PC-9 (cell line): ENCODE measurements around the gene CCL19. TPM values are rescaled to one million over a fixed set of nuclear protein-coding genes. Genes with fewer than 3 reads are reported as not detected.
A peak's percentile ranks its signal among the peaks of the same experiment; 100 is the strongest.

ENCODE experiments used
- BruUV-seq: library from RNA; stranded (reverse); fragments of 400-500 nt; replicated peaks from 2 replicates; lab custom pipeline; 2021; lab: Mats Ljungman, UMichigan
- CTCF ChIA-PET: fragments of 300-600 bp; sonication (Branson Sonifier 250); formaldehyde crosslinking; loops from one replicate; lab custom pipeline; 2022; ENCODE audit warnings: antibody characterized with exemption; lab: Charles Lee
- POLR2A ChIA-PET: fragments of 300-600 bp; sonication (Branson Sonifier 250); formaldehyde crosslinking; loops from one replicate; lab custom pipeline; 2022; ENCODE audit warnings: antibody characterized with exemption; ENCODE audit not compliant: unreplicated experiment; lab: Charles Lee
- DNase-seq, 2 experiments: peaks; one replicate each; pipeline versions ENCODE4 v3.0.0 to v3.0.0-alpha.2; 2015 to 2022; ENCODE audit warnings: mixed read lengths in 1 of 2
- H2AFZ ChIP-seq: fragments of 200-600 bp; sonication (generic); 2 replicates; pipeline ENCODE4 v1.8.1; 2017; ENCODE audit warnings: antibody characterized with exemption
- H3F3A ChIP-seq: fragments of 200-600 bp; sonication (generic); 2 replicates; pipeline ENCODE4 v1.8.1; 2017; ENCODE audit warnings: antibody characterized with exemption, mild to moderate bottlenecking, low read depth; ENCODE audit not compliant: insufficient read depth
- H3K27ac ChIP-seq: fragments of 200-600 bp; sonication (generic); 2 replicates; pipeline ENCODE4 v1.6.1; 2016; ENCODE audit warnings: mixed run types
- H3K27me3 ChIP-seq: fragments of 200-600 bp; sonication (generic); 2 replicates; pipeline ENCODE4 v1.6.1; 2016; ENCODE audit warnings: low read depth, mixed run types; ENCODE audit not compliant: insufficient read depth
- H3K36me3 ChIP-seq: fragments of 200-600 bp; sonication (generic); 2 replicates; pipeline ENCODE4 v1.6.1; 2016; ENCODE audit warnings: low read depth, mixed run types
- H3K4me1 ChIP-seq: fragments of 200-600 bp; sonication (generic); replicated peaks from 2 replicates; pipeline ENCODE4 v1.6.1; 2016; ENCODE audit warnings: mixed run types; ENCODE audit not compliant: insufficient read depth
- H3K4me2 ChIP-seq: fragments of 200-600 bp; sonication (generic); 2 replicates; pipeline ENCODE4 v1.6.1; 2017; ENCODE audit warnings: mixed run types
- H3K4me3 ChIP-seq: fragments of 200-600 bp; sonication (generic); 2 replicates; pipeline ENCODE4 v1.6.1; 2016; ENCODE audit warnings: mixed run types
- H3K79me2 ChIP-seq: fragments of 200-600 bp; sonication (generic); 2 replicates; pipeline ENCODE4 v1.6.1; 2017; ENCODE audit warnings: low read depth, mixed run types
- H3K9me2 ChIP-seq: fragments of 200-600 bp; sonication (generic); 2 replicates; pipeline ENCODE4 v1.8.1; 2017; ENCODE audit warnings: mild to moderate bottlenecking; ENCODE audit not compliant: insufficient read depth
- H3K9me3 ChIP-seq: fragments of 200-600 bp; sonication (generic); 2 replicates; pipeline ENCODE4 v1.8.1; 2016; ENCODE audit warnings: low read depth; ENCODE audit not compliant: insufficient read depth
- H4K20me1 ChIP-seq: fragments of 200-600 bp; sonication (generic); 2 replicates; pipeline ENCODE4 v1.8.1; 2017; ENCODE audit not compliant: insufficient read depth
- CTCF ChIP-seq: fragments of 200-600 bp; sonication (generic); conservative IDR thresholded peaks from 2 replicates; pipeline ENCODE4 v1.6.1; 2017; ENCODE audit warnings: mixed run types, antibody characterized with exemption, mild to moderate bottlenecking, moderate library complexity
- EZH2 ChIP-seq: fragments of 200-600 bp; sonication (generic); IDR thresholded peaks from 2 replicates; pipeline ENCODE4 v1.8.0; 2017; ENCODE audit warnings: antibody characterized with exemption, low read depth
- intact Hi-C: fragments of 100-400 bp; cut with micrococcal nuclease; formaldehyde crosslinking; loops from one replicate; pipeline ENCODE4 v1.10.0; 2022; ENCODE audit not compliant: unreplicated experiment
- total RNA-seq: library from RNA; stranded (reverse); gene quantifications from 2 replicates; pipeline ENCODE4 v1.2.3, GENCODE V29; 2021

CCL19 gene
- total RNA-seq, 1 experiment from 2014 or later = not detected

- Histone ChIP-seq H2AFZ (no peak within 1 kb of the TSS), H3K4me2 (no peak within 1 kb of the TSS), H3K79me2 (no peaks in the 10 kb centered on the region), H4K20me1 (no peaks in the 10 kb centered on the region), H3K9me3 (no peaks in the 10 kb centered on the region), H3K4me1 (no peaks in the 10 kb centered on the region), H3K27me3 (no peaks in the 10 kb centered on the region), H3K9me2 (no peaks in the 10 kb centered on the region), H3F3A (peaks cover 4% of the 10 kb centered on the region; the same call in 1 of the 2 replicates), H3K27ac (no peak within 1 kb of the TSS), H3K4me3 (no peak within 1 kb of the TSS), H3K36me3 (no peaks in the 10 kb centered on the region)
- BruUV-seq = no TSS peak
- no peak for DNase-seq
- TF ChIP-seq EZH2 (no peak), CTCF (no peak)
- intact Hi-C loops = no loop called here
- ChIA-PET CTCF (interaction anchor here (0.5 to 0.9 kb wide), 2 partner anchors 18 to 39 kb away, joined by 3 read pairs; no protein-coding TSS in a partner anchor), POLR2A (no interaction called here)
These were observed 28.4 kb downstream of the CCL19 start, which contains the start of gene CCL27 for GRCh38 chr9:34662526-34663302. Gene CCL27, minus strand, starts transcription at chr9:34662657. Its CDS starts 24 bp downstream, at chr9:34662633.

- BruUV-seq = no TSS peak
- ChIA-PET POLR2A (no interaction called here), CTCF (no interaction called here)
- Histone ChIP-seq H3K9me3 (no peaks in the 10 kb centered on the region), H3K4me3 (no peak overlapping the region), H2AFZ (no peak overlapping the region), H3K4me2 (no peak overlapping the region), H3K27ac (no peak overlapping the region), H3K9me2 (no peaks in the 10 kb centered on the region), H3K4me1 (no peaks in the 10 kb centered on the region), H3F3A (peaks cover 4% of the 10 kb centered on the region; the same call in 1 of the 2 replicates), H3K27me3 (no peaks in the 10 kb centered on the region), H3K79me2 (no peaks in the 10 kb centered on the region), H4K20me1 (no peaks in the 10 kb centered on the region), H3K36me3 (no peaks in the 10 kb centered on the region)
- peak in 1 of 2 experiments; percentile 41 for DNase-seq
- intact Hi-C loops = no loop called here
- TF ChIP-seq CTCF = no peak
- TF ChIP-seq EZH2 = no peak
These were observed 31.4 kb downstream of the CCL19 start for GRCh38 chr9:34659592-34660253.

- DNase-seq = no peak
- Histone ChIP-seq H3K36me3 (no peaks in the 10 kb centered on the region), H3K4me2 (no peak overlapping the region), H4K20me1 (no peaks in the 10 kb centered on the region), H3K4me3 (no peak overlapping the region), H2AFZ (no peak overlapping the region), H3F3A (no peaks in the 10 kb centered on the region), H3K9me3 (no peaks in the 10 kb centered on the region), H3K79me2 (no peaks in the 10 kb centered on the region), H3K27me3 (no peaks in the 10 kb centered on the region), H3K4me1 (no peaks in the 10 kb centered on the region), H3K9me2 (no peaks in the 10 kb centered on the region), H3K27ac (no peak overlapping the region)
- intact Hi-C loops = no loop called here
- TF ChIP-seq CTCF = no peak
- TF ChIP-seq EZH2 = no peak
- ChIA-PET POLR2A (no interaction called here), CTCF (no interaction called here)
- BruUV-seq = no TSS peak
These were observed 32.6 kb downstream of the CCL19 start for GRCh38 chr9:34658461-34658860.
